Lower leg skin (tissue), 4 donors: Measurements from ENCODE around the gene CMTM8. TPM values are rescaled to one million over a fixed set of nuclear protein-coding genes. Genes with fewer than 3 reads are reported as not detected.

Experiments used
- DNase-seq, 2 donors: peaks; one replicate each; pipeline ENCODE4 v3.0.0-alpha.2; 2019; ENCODE audit warnings: low spot score in 2 of 2
- H3K4me3 ChIP-seq: fragments of 200-600 bp; sonication (generic); 2 replicates; pipeline ENCODE4 v1.5.1; 2017; ENCODE audit warnings: mild to moderate bottlenecking, low read depth; ENCODE audit not compliant: poor library complexity, severe bottlenecking
- CTCF ChIP-seq, 3 donors: fragments of 450-650 bp; IDR thresholded peaks; one replicate each; pipeline ENCODE4 v1.5.1; 2016; ENCODE audit warnings: antibody characterized with exemption in 3 of 3, mild to moderate bottlenecking in 3 of 3, moderate library complexity in 2 of 3
- POLR2A ChIP-seq, 2 donors: fragments of 450-650 bp; IDR thresholded peaks; one replicate each; pipeline ENCODE4 v1.6.1; 2016 to 2017; ENCODE audit warnings: antibody characterized with exemption in 2 of 2, mild to moderate bottlenecking in 1 of 2, moderate library complexity in 1 of 2
- WGBS, 2 donors: methylation state at CpG; one replicate each; pipeline ENCODE4 v1.1.5; 2018; 5-methylcytosine and 5-hydroxymethylcytosine counted together
- intact Hi-C: fragments of 100-400 bp; cut with DNase I; formaldehyde crosslinking; loops from one replicate; pipeline ENCODE4 v1.15.0; 2023; ENCODE audit warnings: low total_unique reads
- total RNA-seq, 4 donors: library from RNA; depleted of rRNA; stranded (reverse); fragments of >200 nt; gene quantifications; one replicate each; pipeline ENCODE4 v1.1.0, GENCODE V29; 2016

Gene CMTM8
- total RNA-seq, 4 donors from 2014 or later = 11.0 to 24.7 (median 15.5) TPM

DNA sequence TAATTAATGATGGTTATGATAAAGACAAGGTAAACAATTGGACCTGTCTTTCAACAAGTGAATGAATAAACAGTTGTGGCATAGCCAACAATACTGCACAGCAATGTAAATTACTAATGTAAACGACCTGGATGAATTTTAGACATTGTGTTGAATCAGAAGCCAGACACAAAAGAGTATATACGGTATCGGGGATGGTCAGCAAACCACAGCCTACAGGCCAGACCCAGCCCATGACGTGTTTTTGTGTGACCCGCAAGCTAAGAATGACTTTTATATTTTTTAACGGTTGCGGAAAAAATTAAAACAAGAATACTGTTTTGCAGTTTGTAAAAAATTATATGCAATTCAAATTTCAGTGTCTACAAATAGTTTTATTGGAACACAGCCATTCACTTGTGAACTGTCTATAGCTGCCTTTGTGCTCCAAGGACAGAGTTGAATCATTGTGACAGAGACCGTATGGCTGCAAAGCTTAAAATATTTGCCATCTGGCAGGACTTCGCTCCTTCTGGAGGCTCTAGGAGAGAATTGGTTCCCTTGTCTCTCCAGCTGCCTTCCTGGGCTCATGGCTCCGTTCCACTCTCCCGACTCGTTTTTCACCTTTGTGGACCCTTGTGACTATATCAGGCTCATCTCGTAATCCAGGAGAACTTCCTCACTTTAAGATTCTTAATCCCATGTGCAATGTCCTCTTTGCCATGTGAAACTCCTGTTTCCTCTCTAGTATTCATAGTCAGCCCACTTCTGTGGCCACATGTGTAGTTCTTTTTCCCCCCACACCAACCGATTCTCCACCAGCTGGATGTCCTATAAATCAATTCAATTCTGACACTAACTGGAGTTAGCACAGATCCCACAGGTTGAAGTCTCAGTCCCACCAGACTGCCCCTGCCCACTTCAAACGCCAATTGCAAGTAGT is 72.7 kb downstream of the CMTM8 start:
- no peak for DNase-seq
- TF ChIP-seq CTCF (IDR thresholded peaks at IDR 0.05) (no peak), POLR2A (IDR thresholded peaks at IDR 0.05) (no peak)
- intact Hi-C loops = no loop called here
- no peak overlapping the region for H3K4me3 ChIP-seq
- WGBS, 2 donors = 63 to 67% methylated on average over 15 of the region's 15 CpGs

DNA sequence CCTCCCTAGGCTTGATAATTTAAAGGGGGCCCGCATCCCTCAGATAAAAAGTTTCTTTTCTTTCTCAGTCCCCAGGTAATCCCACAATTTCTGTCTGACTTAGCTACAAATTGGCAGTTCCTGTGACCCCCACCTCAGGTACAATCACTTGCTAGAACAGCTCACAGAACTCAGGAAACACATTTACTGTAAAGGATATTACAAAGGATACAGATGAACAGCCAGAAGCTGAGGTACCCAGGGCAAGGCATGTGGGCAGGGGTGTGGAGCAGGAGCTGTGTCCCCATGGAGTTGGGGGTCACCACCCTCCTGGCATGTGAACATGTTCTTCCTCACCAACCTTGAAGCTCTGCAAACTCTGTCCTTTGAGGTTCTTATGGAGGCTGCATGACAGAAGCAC is 73.8 kb downstream of the CMTM8 start:
- DNase-seq = no peak
- intact Hi-C loops = loop anchor here (1.0 kb wide), 1 partner anchor 39 kb away; no protein-coding TSS in a partner anchor
- WGBS, 2 donors = 71 to 89% methylated on average over 1 of the region's 1 CpG
- TF ChIP-seq POLR2A (IDR thresholded peaks at IDR 0.05) = no peak
- TF ChIP-seq CTCF (IDR thresholded peaks at IDR 0.05) = no peak
- no peak overlapping the region for H3K4me3 ChIP-seq

GRCh38 chr3:32313169-32313568 is 74.7 kb downstream of the CMTM8 start:
- intact Hi-C loops = no loop called here
- 92 to 97% methylated on average over 6 of the region's 6 CpGs for WGBS, 2 donors
- no peak for DNase-seq
- TF ChIP-seq CTCF (IDR thresholded peaks at IDR 0.05) (no peak), POLR2A (IDR thresholded peaks at IDR 0.05) (no peak)
- H3K4me3 ChIP-seq = no peak overlapping the region

- intact Hi-C loops = no loop called here
Measured at GRCh38 chr3:32313723-32314473, 75.4 kb downstream of the CMTM8 start.

GRCh38 chr3:32315441-32315840 is 77.0 kb downstream of the CMTM8 start:
- TF ChIP-seq POLR2A (IDR thresholded peaks at IDR 0.05) = no peak
- 85 to 92% methylated on average over 3 of the region's 3 CpGs for WGBS, 2 donors
- no peak for DNase-seq
- intact Hi-C loops = no loop called here
- no peak overlapping the region for H3K4me3 ChIP-seq

More at GRCh38 chr3:32313723-32314473, 75.4 kb downstream of the CMTM8 start:
- WGBS, 2 donors = 14 to 32% methylated on average over 5 of the region's 5 CpGs
- no peak for DNase-seq
- no peak overlapping the region for H3K4me3 ChIP-seq
- no peak for TF ChIP-seq POLR2A (IDR thresholded peaks at IDR 0.05)
- TF ChIP-seq CTCF (IDR thresholded peaks at IDR 0.05) = no peak

DNA sequence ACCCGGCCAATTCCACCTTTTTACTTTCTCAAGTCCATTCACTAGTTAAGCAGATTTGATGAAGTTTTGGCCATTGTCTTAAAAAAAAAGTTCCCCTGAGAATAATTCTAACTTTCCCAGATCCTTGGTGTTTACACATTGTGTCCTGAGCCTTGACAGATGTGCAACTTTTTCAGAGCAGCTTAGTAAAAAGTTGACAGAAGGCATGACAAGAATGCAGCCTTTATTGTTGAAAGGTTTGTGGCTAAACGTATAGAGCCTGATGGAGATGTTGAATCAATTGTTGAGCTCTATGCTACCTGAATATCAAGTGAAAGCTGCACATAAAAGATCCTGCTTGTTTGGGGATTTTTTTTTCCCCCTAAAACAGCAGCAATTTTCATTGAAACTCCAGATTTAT is 77.8 kb downstream of the CMTM8 start:
- no peak overlapping the region for H3K4me3 ChIP-seq
- DNase-seq = no peak
- TF ChIP-seq POLR2A (IDR thresholded peaks at IDR 0.05) = no peak
- intact Hi-C loops = no loop called here
- WGBS, 2 donors = 73 to 79% methylated on average over 2 of the region's 2 CpGs
